Stromal cell of bone marrow (primary cell): Measurements from ENCODE around the gene COL21A1.
"Not testable (repeated sequence)": the region's sequence is repeated elsewhere in the genome, so short reads cannot be mapped to it uniquely, and the experiment has no call there.

Source experiments
- DNase-seq: peaks from one replicate; pipeline ENCODE4 v3.0.0-alpha.2; 2012; ENCODE audit warnings: low read depth

COL21A1 gene

GRCh38 chr6:56047931-56048540 is 199.3 kb downstream of the COL21A1 start:
- DNase-seq: no peak

DNA sequence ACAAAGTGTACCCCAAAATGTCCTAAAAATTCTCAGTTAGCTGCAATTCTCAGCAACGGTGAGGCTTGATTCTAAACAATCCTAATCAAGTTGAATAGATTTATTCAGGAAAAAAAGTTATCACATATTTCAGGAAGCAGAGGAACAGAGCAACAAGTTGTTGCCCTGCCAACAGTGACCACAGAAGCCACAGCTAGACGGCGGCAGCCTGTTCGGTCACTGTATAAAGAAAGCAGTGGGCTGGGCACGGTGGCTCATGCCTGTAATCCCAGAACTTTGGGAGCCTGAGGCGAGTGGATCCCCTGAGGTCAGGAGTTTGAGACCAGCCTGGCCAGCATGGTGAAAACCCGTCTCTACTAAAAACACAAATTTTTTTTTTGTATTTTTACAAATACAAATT is 200.8 kb downstream of the COL21A1 start:
- peak; percentile 88 for DNase-seq

DNA sequence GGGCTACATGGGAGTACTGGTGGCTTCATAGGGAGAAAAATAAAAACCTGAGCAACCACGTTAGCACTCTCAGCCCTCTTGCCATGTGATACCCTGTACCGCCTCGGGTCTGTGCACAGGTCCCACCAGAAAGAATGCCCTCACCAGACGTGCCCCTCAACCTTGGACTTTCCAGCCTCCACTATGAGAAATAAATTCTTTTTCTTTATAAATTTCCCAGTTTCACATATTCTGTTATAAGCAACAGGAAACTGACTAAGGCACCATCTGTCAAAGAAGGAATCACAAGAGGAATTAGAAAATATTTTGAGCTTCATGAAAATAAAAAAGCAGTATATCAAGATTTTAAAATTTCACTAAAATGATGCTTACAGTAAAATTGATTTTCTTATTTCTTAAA is 203.6 kb downstream of the COL21A1 start:
- no peak for DNase-seq

GRCh38 chr6:56043076-56043475 is 204.3 kb downstream of the COL21A1 start:
- DNase-seq: no peak

DNA sequence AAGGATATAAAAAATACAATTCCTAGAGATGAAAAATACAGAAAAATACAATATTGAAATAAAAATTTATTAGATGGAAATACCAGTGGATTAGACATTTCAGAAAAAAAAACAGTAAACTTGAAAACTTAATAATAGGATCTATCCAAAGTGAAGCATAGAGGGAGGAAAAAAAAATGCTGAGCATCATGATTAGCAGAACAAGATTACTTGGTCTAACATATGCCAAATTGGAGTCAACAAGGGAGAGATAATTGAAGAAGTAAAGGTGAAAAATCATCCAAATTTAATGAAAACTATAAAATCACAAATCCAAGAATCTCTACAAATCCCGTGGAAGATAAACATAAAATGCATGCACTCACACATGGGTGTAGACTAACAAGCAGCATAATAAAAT is 205.8 kb downstream of the COL21A1 start:
- DNase-seq: no peak

GRCh38 chr6:56040889-56041301 is 206.5 kb downstream of the COL21A1 start:
- no peak for DNase-seq

GRCh38 chr6:56040223-56040622 is 207.2 kb downstream of the COL21A1 start:
- DNase-seq: peak; percentile 59

- DNase-seq: no peak
Observed at GRCh38 chr6:56038764-56039163, 208.6 kb downstream of the COL21A1 start.

- no peak for DNase-seq
Observed at GRCh38 chr6:56037601-56038000, 209.8 kb downstream of the COL21A1 start.

- no peak for DNase-seq
Observed at GRCh38 chr6:56036916-56037600, 210.3 kb downstream of the COL21A1 start.

GRCh38 chr6:56033401-56033800 is 214.0 kb downstream of the COL21A1 start:
- no peak for DNase-seq

DNA sequence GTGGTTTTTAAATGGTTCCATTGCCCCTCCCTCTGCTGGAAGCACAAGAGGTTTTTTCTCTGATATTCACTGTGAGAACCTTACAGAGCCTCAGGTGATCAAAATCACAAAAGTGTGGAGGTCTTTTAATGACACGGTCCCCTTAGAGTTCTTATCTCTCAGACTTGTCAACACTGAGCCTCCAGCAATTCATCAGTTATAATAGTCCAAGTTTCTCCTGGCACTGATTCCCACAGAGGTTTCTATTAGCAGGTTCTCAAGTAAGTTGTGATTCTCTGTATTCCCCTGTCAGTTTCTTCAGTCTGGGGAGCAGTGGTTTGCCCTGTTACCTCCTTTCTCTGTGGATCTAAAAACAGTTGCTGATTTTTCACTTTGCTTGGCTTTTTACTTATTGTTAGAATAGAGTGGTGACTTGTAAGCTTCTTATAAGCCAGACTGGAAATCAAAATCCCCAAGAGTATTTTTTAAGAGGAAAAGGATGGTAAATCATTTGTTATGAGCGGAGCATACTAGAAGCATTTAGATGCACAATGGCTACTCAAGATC is 214.6 kb downstream of the COL21A1 start:
- no peak for DNase-seq

DNA sequence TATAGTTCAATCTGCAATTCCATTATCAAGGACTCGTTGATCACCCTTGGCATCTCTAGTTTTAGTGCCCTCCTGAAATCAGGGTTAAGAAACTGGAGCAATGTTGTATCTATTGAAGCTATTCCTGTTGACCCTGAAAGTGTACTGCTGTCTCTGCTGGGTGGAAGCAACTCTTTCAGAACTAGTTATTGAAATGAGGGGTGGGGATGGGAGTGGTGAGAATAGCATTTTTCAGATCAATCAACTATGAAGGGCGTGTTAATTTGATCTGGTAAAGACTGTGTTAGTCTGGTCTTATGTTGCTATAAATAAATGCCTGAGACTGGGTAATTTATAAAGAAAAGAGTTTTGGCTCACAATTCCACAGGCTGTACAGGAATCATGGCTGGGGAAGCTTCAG is 219.5 kb downstream of the COL21A1 start:
- no peak for DNase-seq

DNA sequence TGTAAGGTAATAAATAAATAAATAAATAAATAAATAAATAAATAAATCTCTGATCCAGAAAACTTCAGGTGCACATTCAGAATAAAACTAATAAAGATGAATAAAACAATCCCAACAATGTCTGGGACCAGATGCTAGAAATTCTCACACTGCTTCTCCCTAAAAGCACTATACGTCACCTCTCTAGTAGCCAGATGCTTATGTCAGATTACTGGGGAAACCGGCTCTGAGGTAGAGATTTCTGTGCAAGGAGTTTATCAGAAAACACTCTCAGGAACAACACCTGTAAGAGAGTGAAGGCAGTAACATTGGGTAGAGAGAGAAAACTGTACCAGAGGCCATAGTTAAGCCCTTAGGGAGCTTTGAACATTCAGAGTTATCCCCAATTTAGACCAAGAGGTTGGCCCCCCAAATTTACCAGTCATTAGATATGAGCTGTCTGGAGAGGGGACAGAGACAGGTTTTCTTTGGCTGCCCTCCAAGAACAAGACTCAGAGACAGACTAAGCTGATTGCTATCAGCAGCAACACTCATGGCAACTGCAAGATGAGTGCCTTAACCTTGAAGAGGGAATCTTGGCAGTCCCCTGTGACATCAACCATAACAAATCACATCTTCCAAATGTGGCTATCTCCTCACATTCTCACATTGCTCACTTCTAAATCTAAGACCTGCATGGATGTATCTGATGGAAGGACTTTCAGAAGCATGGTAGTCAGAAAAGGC is 220.8 kb downstream of the COL21A1 start:
- DNase-seq: no peak

DNA sequence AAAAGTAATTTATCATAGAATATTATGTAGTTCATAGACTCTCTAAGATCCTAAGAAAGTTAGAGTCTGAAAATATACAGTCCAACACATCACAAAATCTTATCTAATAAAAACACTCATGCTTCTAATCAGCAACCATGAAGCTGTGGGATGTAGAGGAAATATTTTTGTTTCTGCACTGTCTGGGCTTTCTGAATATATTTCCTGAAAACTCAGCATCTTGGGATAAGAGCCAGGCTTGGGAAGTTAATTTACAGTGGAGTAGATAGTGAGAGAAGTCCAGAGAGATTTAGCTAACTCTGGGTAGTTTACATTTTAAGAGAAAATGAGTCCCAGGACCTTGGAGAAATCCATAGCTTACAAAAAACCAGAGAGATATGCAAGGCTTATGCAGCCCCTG is 221.6 kb downstream of the COL21A1 start:
- DNase-seq: no peak

DNA sequence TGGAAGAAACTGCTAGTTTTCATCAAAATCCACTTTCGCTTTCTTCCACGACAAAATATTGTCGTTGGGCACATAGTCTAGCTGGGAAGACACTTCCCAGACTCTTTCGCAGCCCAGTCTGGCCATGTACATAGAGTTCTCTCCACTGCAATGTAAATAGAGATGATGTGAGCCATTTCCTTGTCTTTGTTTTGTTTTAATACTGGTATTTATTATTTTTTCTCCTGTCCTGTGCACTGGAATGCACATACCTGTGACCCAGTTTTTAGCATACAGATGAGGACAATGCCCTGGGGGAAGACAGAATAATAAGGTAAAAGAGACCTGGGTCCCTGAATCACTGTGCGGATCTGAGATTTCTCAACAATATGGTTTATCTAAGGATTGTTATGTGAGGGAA is 222.4 kb downstream of the COL21A1 start:
- no peak for DNase-seq

- DNase-seq: no peak
Observed at GRCh38 chr6:56023829-56024228, 223.6 kb downstream of the COL21A1 start.

DNA sequence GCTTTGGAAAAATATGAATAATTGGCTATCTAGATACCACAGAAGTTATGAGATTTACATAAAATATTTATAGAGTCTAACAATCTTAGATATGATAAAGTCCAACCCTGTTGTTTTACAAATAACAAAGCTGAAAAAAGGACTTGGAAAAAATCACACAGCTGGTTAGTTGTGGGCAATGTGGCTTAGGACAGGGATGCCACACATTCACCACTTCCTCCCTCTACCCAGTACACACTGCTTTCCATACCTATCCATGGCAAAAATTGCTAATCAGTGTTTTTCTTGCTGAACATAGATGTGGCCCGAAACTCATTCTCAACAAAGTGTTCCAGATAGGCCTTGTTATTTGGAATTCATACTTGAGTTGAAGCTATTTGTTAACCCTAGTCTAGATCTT is 224.7 kb downstream of the COL21A1 start:
- DNase-seq: no peak

DNA sequence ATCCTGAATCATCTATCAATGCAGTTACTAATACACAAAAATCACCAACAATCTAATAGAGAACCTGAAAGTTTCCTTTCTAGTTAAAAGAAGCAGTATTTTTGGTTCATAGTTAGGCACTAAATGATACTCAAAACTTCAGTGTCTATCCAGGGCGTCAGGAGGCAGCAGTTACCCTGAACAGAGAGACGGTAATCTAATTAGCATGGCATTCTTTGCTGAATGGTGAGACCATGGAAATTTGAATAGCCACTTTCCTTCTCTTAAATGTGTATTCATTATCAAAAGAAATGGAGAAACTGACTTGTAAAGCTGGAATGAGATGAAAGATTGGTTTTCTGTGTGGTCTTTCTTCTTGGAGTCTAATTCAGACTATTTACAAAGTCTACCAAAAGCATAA is 225.4 kb downstream of the COL21A1 start:
- DNase-seq: no peak

DNA sequence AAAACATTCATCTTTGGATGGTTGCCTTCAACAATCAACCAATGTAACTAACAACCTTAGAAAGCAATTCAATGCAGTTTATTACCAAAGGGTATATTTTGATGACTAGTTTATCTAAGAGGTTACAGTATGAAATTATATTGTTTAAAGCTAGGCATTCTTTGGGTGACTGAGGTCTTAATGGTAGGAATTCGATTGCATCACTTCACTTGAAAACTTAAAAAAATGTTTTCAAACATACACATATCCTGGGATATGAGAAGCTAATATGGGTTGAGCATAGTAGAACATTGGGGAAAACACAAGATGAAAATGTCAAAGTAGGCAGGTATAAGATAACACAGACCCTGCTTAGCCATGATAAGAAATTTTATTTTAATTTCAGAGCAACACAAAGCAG is 227.4 kb downstream of the COL21A1 start:
- DNase-seq: no peak

DNA sequence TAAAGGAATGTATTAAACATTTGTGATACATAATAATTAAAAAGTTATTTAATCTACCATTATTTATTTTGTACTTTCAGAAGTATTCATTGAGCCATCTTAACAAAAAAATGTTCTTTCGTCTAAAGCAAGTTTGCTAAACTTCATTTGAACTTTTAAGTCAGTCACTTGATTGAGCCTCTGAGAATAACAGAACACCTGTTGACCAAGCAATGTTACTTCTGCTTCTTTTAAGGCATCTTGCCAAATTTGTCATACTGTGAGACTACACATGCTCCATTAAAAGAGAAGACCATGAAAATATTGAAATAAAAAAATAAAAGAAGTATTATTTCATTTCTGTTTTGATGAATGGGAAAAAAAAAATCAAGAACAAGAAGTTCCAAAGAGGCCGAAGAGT is 230.2 kb downstream of the COL21A1 start:
- no peak for DNase-seq

GRCh38 chr6:56014039-56014438 is 233.3 kb downstream of the COL21A1 start:
- DNase-seq: not testable (repeated sequence)

GRCh38 chr6:56009636-56010035 is 237.7 kb downstream of the COL21A1 start:
- no peak for DNase-seq
